Measurements from ENCODE around the gene SERPINF2. TPM values are rescaled to one million over a fixed set of nuclear protein-coding genes. Genes with fewer than 3 reads are reported as not detected.
A peak's percentile ranks its signal among the peaks of the same experiment; 100 is the strongest.
"Not testable (repeated sequence)": the region's sequence is repeated elsewhere in the genome, so short reads cannot be mapped to it uniquely, and the experiment has no call there.

The SERPINF2 gene
- total RNA-seq, 1 donor from 2014 or later = 0.39 TPM

GRCh38 chr17:1762901-1763898 is 20.5 kb downstream of the SERPINF2 start:
- DNase-seq = peak; percentile 56

- DNase-seq = peak; percentile 75
Measured at GRCh38 chr17:1764284-1764683, 21.6 kb downstream of the SERPINF2 start.

GRCh38 chr17:1764705-1765104 is 22.0 kb downstream of the SERPINF2 start:
- not testable (repeated sequence) for DNase-seq

GRCh38 chr17:1765576-1765975 is 22.9 kb downstream of the SERPINF2 start:
- DNase-seq = no peak

- DNase-seq = no peak
Measured at GRCh38 chr17:1766382-1767135, 23.9 kb downstream of the SERPINF2 start.

- no peak for DNase-seq
Measured at GRCh38 chr17:1767358-1767757, 24.7 kb downstream of the SERPINF2 start.

- no peak for DNase-seq
Measured at GRCh38 chr17:1769822-1770477, 27.3 kb downstream of the SERPINF2 start.

GRCh38 chr17:1773000-1773695 is 30.5 kb downstream of the SERPINF2 start:
- not testable (repeated sequence) for DNase-seq

- no peak for DNase-seq
Measured at GRCh38 chr17:1773696-1774181, 31.1 kb downstream of the SERPINF2 start.

GRCh38 chr17:1774390-1775176 is 31.9 kb downstream of the SERPINF2 start:
- no peak for DNase-seq

GRCh38 chr17:1776328-1776727 is 33.7 kb downstream of the SERPINF2 start:
- DNase-seq = no peak

- no peak for DNase-seq
Measured at GRCh38 chr17:1776857-1777256, 34.2 kb downstream of the SERPINF2 start.

GRCh38 chr17:1779571-1780131 is 37.0 kb downstream of the SERPINF2 start:
- DNase-seq = peak; percentile 95

- DNase-seq = no peak
Measured at GRCh38 chr17:1782171-1782567, 39.5 kb downstream of the SERPINF2 start.

- DNase-seq = no peak
Measured at GRCh38 chr17:1783271-1783670, 40.6 kb downstream of the SERPINF2 start.

GRCh38 chr17:1783834-1784611 is 41.4 kb downstream of the SERPINF2 start:
- DNase-seq = peak; percentile 92

- DNase-seq = no peak
Measured at GRCh38 chr17:1785930-1786329, 43.3 kb downstream of the SERPINF2 start.

- no peak for DNase-seq
Measured at GRCh38 chr17:1786708-1787107, 44.0 kb downstream of the SERPINF2 start.

- DNase-seq = no peak
Measured at GRCh38 chr17:1787301-1787902, 44.7 kb downstream of the SERPINF2 start.
